ENCODE results near the gene TSPAN14. TPM values are rescaled to one million over a fixed set of nuclear protein-coding genes. Genes with fewer than 3 reads are reported as not detected.

Gene TSPAN14
- total and polyA plus RNA-seq, 12 donors = 16.9 to 57.2 (median 27.6) TPM

GRCh38 chr10:80517416-80518142 is 63.5 kb downstream of the TSPAN14 start:
- H3K4me1 ChIP-seq = peaks cover 6 to 53% (median 29%) of the 10 kb centered on the region in 9 donors
- H3K27ac ChIP-seq = peak overlapping the region in 9 of 10 donors; percentile 41 to 79 (median 63)
- H3K27me3 ChIP-seq = no peaks in the 10 kb centered on the region
- H3K4me3 ChIP-seq = no peak overlapping the region
- H3K36me3 ChIP-seq = peaks cover 0 to 97% (median 48%) of the 10 kb centered on the region in 9 donors
- 86 to 87% methylated on average over 21 of the region's 21 CpGs for whole genome bisulfite sequencing, 2 donors
- H3K9me3 ChIP-seq = no peaks in the 10 kb centered on the region
- DNase-seq = no peak
- intact Hi-C loops (cut with DNase I) = no loop called here
- ATAC-seq = peak in 5 of 8 donors; percentile 25 to 43 (median 33)
- TF ChIP-seq, protein P1, sequence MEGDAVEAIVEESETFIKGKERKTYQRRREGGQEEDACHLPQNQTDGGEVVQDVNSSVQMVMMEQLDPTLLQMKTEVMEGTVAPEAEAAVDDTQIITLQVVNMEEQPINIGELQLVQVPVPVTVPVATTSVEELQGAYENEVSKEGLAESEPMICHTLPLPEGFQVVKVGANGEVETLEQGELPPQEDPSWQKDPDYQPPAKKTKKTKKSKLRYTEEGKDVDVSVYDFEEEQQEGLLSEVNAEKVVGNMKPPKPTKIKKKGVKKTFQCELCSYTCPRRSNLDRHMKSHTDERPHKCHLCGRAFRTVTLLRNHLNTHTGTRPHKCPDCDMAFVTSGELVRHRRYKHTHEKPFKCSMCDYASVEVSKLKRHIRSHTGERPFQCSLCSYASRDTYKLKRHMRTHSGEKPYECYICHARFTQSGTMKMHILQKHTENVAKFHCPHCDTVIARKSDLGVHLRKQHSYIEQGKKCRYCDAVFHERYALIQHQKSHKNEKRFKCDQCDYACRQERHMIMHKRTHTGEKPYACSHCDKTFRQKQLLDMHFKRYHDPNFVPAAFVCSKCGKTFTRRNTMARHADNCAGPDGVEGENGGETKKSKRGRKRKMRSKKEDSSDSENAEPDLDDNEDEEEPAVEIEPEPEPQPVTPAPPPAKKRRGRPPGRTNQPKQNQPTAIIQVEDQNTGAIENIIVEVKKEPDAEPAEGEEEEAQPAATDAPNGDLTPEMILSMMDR (IDR thresholded peaks at IDR 0.05) = no peak

- WGBS, 2 donors = 90% methylated on average over 17 of the region's 17 CpGs
- no peak for DNase-seq
- peak in 1 of 8 donors; percentile 6 for ATAC-seq
- TF ChIP-seq, protein P1 (IDR thresholded peaks at IDR 0.05) = no peak
- peaks cover 0 to 90% (median 41%) of the 10 kb centered on the region in 9 donors for H3K36me3 ChIP-seq
- no peaks in the 10 kb centered on the region for H3K27me3 ChIP-seq
- no peak overlapping the region for H3K4me3 ChIP-seq
- H3K4me1 ChIP-seq = peaks cover 6 to 53% (median 29%) of the 10 kb centered on the region in 9 donors
- H3K27ac ChIP-seq = peak overlapping the region in 9 of 10 donors; percentile 41 to 79 (median 63)
- no peaks in the 10 kb centered on the region for H3K9me3 ChIP-seq
- intact Hi-C loops (cut with DNase I) = no loop called here
Observed at GRCh38 chr10:80518143-80518806, 64.2 kb downstream of the TSPAN14 start.

GRCh38 chr10:80518807-80519360 is 64.8 kb downstream of the TSPAN14 start:
- WGBS, 2 donors = 48 to 62% methylated on average over 7 of the region's 7 CpGs
- ATAC-seq = peak; percentile 32 to 76 (median 62)
- peak in 1 of 2 donors; percentile 41 for DNase-seq

More at GRCh38 chr10:80518807-80519360, 64.8 kb downstream of the TSPAN14 start:
- TF ChIP-seq, protein P1 (IDR thresholded peaks at IDR 0.05) = no peak
- peaks cover 0 to 84% (median 35%) of the 10 kb centered on the region in 9 donors for H3K36me3 ChIP-seq
- intact Hi-C loops (cut with DNase I) = no loop called here
- H3K27ac ChIP-seq = peak overlapping the region in 9 of 10 donors; percentile 41 to 79 (median 63)
- peaks cover 6 to 57% (median 29%) of the 10 kb centered on the region in 9 donors for H3K4me1 ChIP-seq
- no peak overlapping the region for H3K4me3 ChIP-seq
- H3K27me3 ChIP-seq = no peaks in the 10 kb centered on the region
- no peaks in the 10 kb centered on the region for H3K9me3 ChIP-seq

Data from heart right ventricle (tissue), 16 donors.